Panc1 (cell line): ENCODE data around the gene MGMT. TPM values are rescaled to one million over a fixed set of nuclear protein-coding genes. Genes with fewer than 3 reads are reported as not detected.

Experiments used
- ATAC-seq: fragments of 200-7000 bp; cut with Tn5 transposase; 2 replicates; pipeline ENCODE4 v1.9.1; 2020; ENCODE audit warnings: mild to moderate bottlenecking, moderate library complexity
- BruUV-seq: library from RNA; stranded (reverse); fragments of 400-500 nt; replicated peaks from 2 replicates; lab custom pipeline; 2021; lab: Mats Ljungman, UMichigan
- CTCF ChIA-PET: fragments of 300-600 bp; sonication (Branson Sonifier 250); formaldehyde crosslinking; loops from one replicate; lab custom pipeline; 2022; ENCODE audit warnings: antibody characterized with exemption; lab: Charles Lee
- POLR2A ChIA-PET: fragments of 300-600 bp; sonication (Branson Sonifier 250); formaldehyde crosslinking; loops from one replicate; lab custom pipeline; 2022; ENCODE audit warnings: antibody characterized with exemption; lab: Charles Lee
- DNase-seq: peaks from one replicate; pipeline ENCODE4 v3.0.0-alpha.2; 2010; ENCODE audit warnings: low read depth, low spot score
- H3K27ac ChIP-seq: 2 replicates; pipeline ENCODE4 v1.5.1; 2011; ENCODE audit warnings: mild to moderate bottlenecking, low read length, inconsistent platforms
- H3K27me3 ChIP-seq: fragments of 200-500 bp; sonication (Bioruptor generic); 2 replicates; pipeline ENCODE4 v1.6.0; 2014; ENCODE audit warnings: low read length, inconsistent platforms; ENCODE audit not compliant: control insufficient read depth, insufficient read depth
- H3K36me3 ChIP-seq: fragments of 200-500 bp; sonication (Bioruptor generic); 2 replicates; pipeline ENCODE4 v1.5.1; 2014; ENCODE audit warnings: inconsistent platforms, mild to moderate bottlenecking, low read length, moderate library complexity; ENCODE audit not compliant: control insufficient read depth, insufficient read depth
- H3K4me1 ChIP-seq: 2 replicates; pipeline ENCODE4 v1.5.1; 2011; ENCODE audit warnings: inconsistent platforms, mild to moderate bottlenecking, low read length, moderate library complexity; ENCODE audit not compliant: control insufficient read depth, insufficient read depth
- H3K4me3 ChIP-seq, 2 experiments: 2 replicates each; pipeline ENCODE4 v1.5.1; 2011 to 2012; ENCODE audit warnings: low read depth in 2 of 2, low read length in 2 of 2, mild to moderate bottlenecking in 2 of 2, inconsistent platforms in 1 of 2, moderate library complexity in 1 of 2
- H3K9me3 ChIP-seq: fragments of 200-500 bp; sonication (Bioruptor generic); 2 replicates; pipeline ENCODE4 v1.5.1; 2014; ENCODE audit warnings: low read depth, mild to moderate bottlenecking, inconsistent platforms, low read length, moderate library complexity; ENCODE audit not compliant: control insufficient read depth, insufficient read depth
- POLR2AphosphoS5 ChIP-seq: IDR thresholded peaks from 2 replicates; pipeline ENCODE4 v1.6.1; 2012; ENCODE audit warnings: mild to moderate bottlenecking, low read depth, low read length, moderate library complexity
- SIN3A ChIP-seq: IDR thresholded peaks from 2 replicates; pipeline ENCODE4 v1.6.1; 2012; ENCODE audit warnings: low read depth, mild to moderate bottlenecking, low read length, moderate library complexity, borderline replicate concordance; ENCODE audit not compliant: insufficient read depth
- TCF7L2 ChIP-seq: IDR thresholded peaks from 2 replicates; pipeline ENCODE4 v1.6.1; 2011; ENCODE audit warnings: mild to moderate bottlenecking, low read depth, low read length, inconsistent platforms
- in situ Hi-C: cut with HindIII; loops from 2 replicates; pipeline ENCODE4 v1.10.0; 2016; ENCODE audit warnings: low sequenced_read_pairs, low pct_unique_long_range_greater_than_20kb
- intact Hi-C: fragments of 100-400 bp; cut with micrococcal nuclease; formaldehyde crosslinking; loops from one replicate; pipeline ENCODE4 v1.10.0; 2022; ENCODE audit not compliant: unreplicated experiment
- total RNA-seq: library from RNA; stranded (reverse); gene quantifications from one replicate; pipeline ENCODE4 v1.2.1, GENCODE V29; 2021; ENCODE audit not compliant: unreplicated experiment
- TF ChIP-seq, protein P1 (sequence below), 2 experiments: IDR thresholded peaks; 2 replicates each; pipeline ENCODE4 v1.6.1; 2011 to 2012; ENCODE audit warnings: low read depth in 2 of 2, control low read depth in 1 of 2, low read length in 1 of 2, mild to moderate bottlenecking in 1 of 2, moderate library complexity in 1 of 2; ENCODE audit not compliant: insufficient read depth in 1 of 2
- TF ChIP-seq, protein P2 (sequence below): fragments of 450-650 bp; IDR thresholded peaks from 2 replicates; pipeline ENCODE4 v1.5.1; 2017; ENCODE audit warnings: mild to moderate bottlenecking

The MGMT gene
- total RNA-seq, 1 experiment from 2014 or later: 27.3 TPM

DNA sequence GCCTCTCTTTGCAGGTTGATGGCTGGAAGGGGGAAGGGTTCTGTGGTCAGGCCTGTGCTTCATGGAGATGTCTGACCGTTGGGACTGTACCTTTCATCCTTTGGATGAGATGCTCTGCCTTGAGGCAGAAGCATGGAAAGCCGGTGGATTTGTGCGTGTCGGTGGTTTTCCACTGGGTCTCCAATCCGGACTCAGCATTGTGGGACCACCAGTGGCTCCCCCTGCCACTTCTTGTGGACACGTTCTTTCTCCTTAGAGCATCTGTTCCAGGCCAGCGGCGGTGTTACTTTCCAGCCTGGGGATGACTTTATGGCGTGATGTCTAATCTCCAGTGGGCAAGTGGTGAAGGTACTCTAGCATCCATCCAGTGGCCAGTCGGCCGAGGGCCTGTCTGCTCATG is 178.4 kb downstream of the MGMT start:
- no peak overlapping the region for H3K27ac ChIP-seq
- TF ChIP-seq, protein P1, sequence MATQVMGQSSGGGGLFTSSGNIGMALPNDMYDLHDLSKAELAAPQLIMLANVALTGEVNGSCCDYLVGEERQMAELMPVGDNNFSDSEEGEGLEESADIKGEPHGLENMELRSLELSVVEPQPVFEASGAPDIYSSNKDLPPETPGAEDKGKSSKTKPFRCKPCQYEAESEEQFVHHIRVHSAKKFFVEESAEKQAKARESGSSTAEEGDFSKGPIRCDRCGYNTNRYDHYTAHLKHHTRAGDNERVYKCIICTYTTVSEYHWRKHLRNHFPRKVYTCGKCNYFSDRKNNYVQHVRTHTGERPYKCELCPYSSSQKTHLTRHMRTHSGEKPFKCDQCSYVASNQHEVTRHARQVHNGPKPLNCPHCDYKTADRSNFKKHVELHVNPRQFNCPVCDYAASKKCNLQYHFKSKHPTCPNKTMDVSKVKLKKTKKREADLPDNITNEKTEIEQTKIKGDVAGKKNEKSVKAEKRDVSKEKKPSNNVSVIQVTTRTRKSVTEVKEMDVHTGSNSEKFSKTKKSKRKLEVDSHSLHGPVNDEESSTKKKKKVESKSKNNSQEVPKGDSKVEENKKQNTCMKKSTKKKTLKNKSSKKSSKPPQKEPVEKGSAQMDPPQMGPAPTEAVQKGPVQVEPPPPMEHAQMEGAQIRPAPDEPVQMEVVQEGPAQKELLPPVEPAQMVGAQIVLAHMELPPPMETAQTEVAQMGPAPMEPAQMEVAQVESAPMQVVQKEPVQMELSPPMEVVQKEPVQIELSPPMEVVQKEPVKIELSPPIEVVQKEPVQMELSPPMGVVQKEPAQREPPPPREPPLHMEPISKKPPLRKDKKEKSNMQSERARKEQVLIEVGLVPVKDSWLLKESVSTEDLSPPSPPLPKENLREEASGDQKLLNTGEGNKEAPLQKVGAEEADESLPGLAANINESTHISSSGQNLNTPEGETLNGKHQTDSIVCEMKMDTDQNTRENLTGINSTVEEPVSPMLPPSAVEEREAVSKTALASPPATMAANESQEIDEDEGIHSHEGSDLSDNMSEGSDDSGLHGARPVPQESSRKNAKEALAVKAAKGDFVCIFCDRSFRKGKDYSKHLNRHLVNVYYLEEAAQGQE (IDR thresholded peaks at IDR 0.05; ENCODE audit: insufficient read depth in 1 of 2, low read depth in 2 of 2, low read length in 1 of 2): no peak
- TF ChIP-seq POLR2AphosphoS5: no peak
- TF ChIP-seq TCF7L2: no peak
- TF ChIP-seq, protein P2, sequence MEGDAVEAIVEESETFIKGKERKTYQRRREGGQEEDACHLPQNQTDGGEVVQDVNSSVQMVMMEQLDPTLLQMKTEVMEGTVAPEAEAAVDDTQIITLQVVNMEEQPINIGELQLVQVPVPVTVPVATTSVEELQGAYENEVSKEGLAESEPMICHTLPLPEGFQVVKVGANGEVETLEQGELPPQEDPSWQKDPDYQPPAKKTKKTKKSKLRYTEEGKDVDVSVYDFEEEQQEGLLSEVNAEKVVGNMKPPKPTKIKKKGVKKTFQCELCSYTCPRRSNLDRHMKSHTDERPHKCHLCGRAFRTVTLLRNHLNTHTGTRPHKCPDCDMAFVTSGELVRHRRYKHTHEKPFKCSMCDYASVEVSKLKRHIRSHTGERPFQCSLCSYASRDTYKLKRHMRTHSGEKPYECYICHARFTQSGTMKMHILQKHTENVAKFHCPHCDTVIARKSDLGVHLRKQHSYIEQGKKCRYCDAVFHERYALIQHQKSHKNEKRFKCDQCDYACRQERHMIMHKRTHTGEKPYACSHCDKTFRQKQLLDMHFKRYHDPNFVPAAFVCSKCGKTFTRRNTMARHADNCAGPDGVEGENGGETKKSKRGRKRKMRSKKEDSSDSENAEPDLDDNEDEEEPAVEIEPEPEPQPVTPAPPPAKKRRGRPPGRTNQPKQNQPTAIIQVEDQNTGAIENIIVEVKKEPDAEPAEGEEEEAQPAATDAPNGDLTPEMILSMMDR: no peak
- no peak for TF ChIP-seq SIN3A
- ChIA-PET CTCF (no interaction called here), POLR2A (no interaction called here)
- in situ Hi-C loops: no loop called here
- no peaks in the 10 kb centered on the region for H3K27me3 ChIP-seq
- ATAC-seq (no peak), DNase-seq (no peak)
- intact Hi-C loops: no loop called here
- BruUV-seq: no TSS peak
- H3K36me3 ChIP-seq: no peaks in the 10 kb centered on the region
- no peak overlapping the region for H3K4me3 ChIP-seq
- H3K4me1 ChIP-seq: no peaks in the 10 kb centered on the region
- H3K9me3 ChIP-seq: no peaks in the 10 kb centered on the region

DNA sequence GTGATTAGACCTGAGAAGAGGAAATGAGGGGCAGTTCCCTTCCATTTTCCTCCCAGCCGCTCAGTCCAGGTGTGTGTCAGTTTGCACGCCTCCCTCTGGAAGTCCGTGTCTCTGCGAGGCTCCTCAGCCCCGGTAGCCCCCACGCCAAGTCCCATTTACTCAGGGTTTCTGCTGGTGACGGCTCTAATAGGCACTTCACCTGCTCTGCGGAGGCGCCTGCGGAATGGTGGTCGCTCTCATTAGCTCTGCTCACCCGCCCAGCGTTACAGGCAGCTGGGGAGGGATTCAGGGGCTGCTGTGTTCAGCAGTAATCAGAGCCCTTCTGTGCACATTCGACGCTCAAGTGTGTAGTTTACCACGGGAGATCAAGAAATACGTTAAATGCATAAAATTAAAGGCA is 179.9 kb downstream of the MGMT start:
- TF ChIP-seq SIN3A: no peak
- no peak for TF ChIP-seq TCF7L2
- TF ChIP-seq POLR2AphosphoS5: no peak
- no peaks in the 10 kb centered on the region for H3K4me1 ChIP-seq
- H3K4me3 ChIP-seq: no peak overlapping the region
- H3K27me3 ChIP-seq: no peaks in the 10 kb centered on the region
- H3K27ac ChIP-seq: no peak overlapping the region
- ATAC-seq (no peak), DNase-seq (no peak)
- ChIA-PET POLR2A (no interaction called here), CTCF (no interaction called here)
- intact Hi-C loops: no loop called here
- no peaks in the 10 kb centered on the region for H3K36me3 ChIP-seq
- no TSS peak for BruUV-seq
- in situ Hi-C loops: no loop called here
- no peaks in the 10 kb centered on the region for H3K9me3 ChIP-seq

DNA sequence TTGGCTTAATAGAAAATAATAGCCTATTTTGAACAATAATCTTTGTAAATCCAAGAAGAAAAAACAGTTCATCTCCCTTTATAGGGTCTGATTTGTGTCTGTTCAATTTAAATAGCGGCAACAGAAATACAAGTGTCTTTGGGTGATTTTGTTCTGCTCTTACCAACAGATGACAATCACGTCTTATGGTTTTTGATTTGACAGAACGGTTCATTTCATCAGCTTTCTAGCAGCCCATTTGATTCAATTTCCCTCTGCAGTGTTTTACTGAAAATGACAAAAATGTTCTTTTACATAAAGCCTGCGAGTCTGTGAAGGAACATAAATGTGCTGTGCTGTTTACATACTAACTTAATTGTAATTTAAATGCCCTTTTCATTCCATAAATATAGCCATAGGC is 180.5 kb downstream of the MGMT start:
- no TSS peak for BruUV-seq
- no peak for ATAC-seq
- DNase-seq: no peak
- Histone ChIP-seq H3K4me3 (no peak overlapping the region), H3K27me3 (no peaks in the 10 kb centered on the region), H3K36me3 (no peaks in the 10 kb centered on the region), H3K4me1 (no peaks in the 10 kb centered on the region), H3K9me3 (no peaks in the 10 kb centered on the region), H3K27ac (no peak overlapping the region)
- TF ChIP-seq, protein P2: no peak
- intact Hi-C loops (no loop called here), in situ Hi-C loops (no loop called here)
- ChIA-PET POLR2A (no interaction called here), CTCF (no interaction called here)
